Thoracic aorta (tissue), 2 donors: Measurements from ENCODE around the gene NPAS4. TPM values are rescaled to one million over a fixed set of nuclear protein-coding genes. Genes with fewer than 3 reads are reported as not detected.
"Not testable (repeated sequence)": the region's sequence is repeated elsewhere in the genome, so short reads cannot be mapped to it uniquely, and the experiment has no call there.

Source experiments
- ATAC-seq: fragments of 150-250 bp; one replicate; pipeline ENCODE4 v1.8.0; 2017; ENCODE audit warnings: low read depth; ENCODE audit not compliant: insufficient number of reproducible peaks, low FRiP score
- DNase-seq: peaks from one replicate; pipeline ENCODE4 v3.0.0-alpha.2; 2020; ENCODE audit warnings: low spot score
- H3K27ac ChIP-seq, 2 donors: fragments of 200-600 bp; sonication (generic); 1 replicate in 1 of 2; 2 replicates in 1 of 2; pipeline ENCODE4 v1.5.1; 2016; ENCODE audit warnings: mild to moderate bottlenecking in 2 of 2, moderate library complexity in 2 of 2
- H3K27me3 ChIP-seq: fragments of 200-600 bp; sonication (generic); replicated peaks from 2 replicates; pipeline ENCODE4 v1.6.0; 2016; ENCODE audit warnings: mild to moderate bottlenecking; ENCODE audit not compliant: insufficient read depth
- H3K36me3 ChIP-seq: fragments of 200-600 bp; sonication (generic); one replicate; pipeline ENCODE4 v1.5.1; 2016
- H3K4me1 ChIP-seq, 2 donors: fragments of 200-600 bp; sonication (generic); 1 replicate in 1 of 2; 2 replicates in 1 of 2; pipeline versions ENCODE4 v1.5.1 to v1.6.0; 2016; ENCODE audit warnings: low read depth in 2 of 2, mild to moderate bottlenecking in 1 of 2; ENCODE audit not compliant: control insufficient read depth in 1 of 2
- H3K4me3 ChIP-seq: fragments of 200-600 bp; sonication (generic); 2 replicates; pipeline ENCODE4 v1.5.1; 2016; ENCODE audit warnings: mild to moderate bottlenecking
- H3K9me3 ChIP-seq: fragments of 200-600 bp; sonication (generic); 2 replicates; pipeline ENCODE4 v1.5.1; 2016
- CTCF ChIP-seq: fragments of 200-600 bp; sonication (generic); IDR thresholded peaks from one replicate; pipeline ENCODE4 v1.5.1; 2019; ENCODE audit warnings: antibody characterized with exemption
- total RNA-seq, 2 donors: library from RNA; depleted of rRNA; stranded (reverse); fragments of >200 nt; gene quantifications; one replicate each; pipeline versions ENCODE4 v1.1.0 to v1.2.3, GENCODE V29; 2016

Gene NPAS4
- total RNA-seq, 2 donors from 2014 or later = 4.2 to 6.6 TPM

GRCh38 chr11:66462911-66463310, 42.1 kb downstream of the NPAS4 start:
- Histone ChIP-seq H3K9me3 (no peaks in the 10 kb centered on the region), H3K27me3 (no peaks in the 10 kb centered on the region), H3K4me3 (no peak overlapping the region), H3K36me3 (no peaks in the 10 kb centered on the region), H3K4me1 (peaks cover 0 to 18% of the 10 kb centered on the region in 2 donors), H3K27ac (no peak overlapping the region)
- ATAC-seq = no peak
- DNase-seq = no peak
- no peak for TF ChIP-seq CTCF

- ATAC-seq, DNase-seq, H3K9me3 ChIP-seq, H3K27me3 ChIP-seq, H3K4me3 ChIP-seq, H3K36me3 ChIP-seq, H3K27ac ChIP-seq: not testable (repeated sequence)
- H3K4me1 ChIP-seq = peaks cover 0 to 26% of the 10 kb centered on the region in 2 donors
Observed at GRCh38 chr11:66464116-66464515, 43.3 kb downstream of the NPAS4 start.

- H3K4me1 ChIP-seq = peaks cover 0 to 26% of the 10 kb centered on the region in 2 donors
- no peak overlapping the region for H3K4me3 ChIP-seq
- TF ChIP-seq CTCF = no peak
- ATAC-seq (no peak), DNase-seq (no peak)
- no peaks in the 10 kb centered on the region for H3K9me3 ChIP-seq
- H3K27ac ChIP-seq = no peak overlapping the region
- H3K27me3 ChIP-seq = no peaks in the 10 kb centered on the region
- no peaks in the 10 kb centered on the region for H3K36me3 ChIP-seq
Observed at GRCh38 chr11:66464916-66465315, 44.1 kb downstream of the NPAS4 start.

- no peaks in the 10 kb centered on the region for H3K27me3 ChIP-seq
- no peak for DNase-seq
- no peaks in the 10 kb centered on the region for H3K9me3 ChIP-seq
- peak overlapping the region; percentile 95 for H3K4me3 ChIP-seq
- no peak for TF ChIP-seq CTCF
- peaks cover 0 to 26% of the 10 kb centered on the region in 2 donors for H3K4me1 ChIP-seq
- peak overlapping the region; percentile 14 to 73 for H3K27ac ChIP-seq
- no peak for ATAC-seq
- H3K36me3 ChIP-seq = no peaks in the 10 kb centered on the region
Observed at GRCh38 chr11:66465373-66466224, 44.8 kb downstream of the NPAS4 start.

- ATAC-seq = peak; percentile 72
- H3K27ac ChIP-seq = peak within 1 kb of the TSS; percentile 14 to 73
- no peak for TF ChIP-seq CTCF
- no peaks in the 10 kb centered on the region for H3K27me3 ChIP-seq
- H3K4me1 ChIP-seq = peaks cover 0 to 26% of the 10 kb centered on the region in 2 donors
- H3K4me3 ChIP-seq = peak within 1 kb of the TSS; percentile 95
- DNase-seq = peak; percentile 66
- peaks cover 8% of the 10 kb centered on the region for H3K36me3 ChIP-seq
- H3K9me3 ChIP-seq = no peaks in the 10 kb centered on the region
Observed at GRCh38 chr11:66466225-66467033, 45.6 kb downstream of the NPAS4 start, which contains the start of gene PELI3. Gene PELI3 (plus strand): TSS chr11:66466905. CDS start chr11:66468129, 1,224 bp downstream.
